K562 (cell line): Measurements from ENCODE around the gene MRPL22. TPM values are rescaled to one million over a fixed set of nuclear protein-coding genes. Genes with fewer than 3 reads are reported as not detected.

Experiments used
- CBFA2T3 ChIP-seq: fragments of 450-650 bp; IDR thresholded peaks from 2 replicates; pipeline ENCODE4 v1.6.1; 2017
- CBX2 ChIP-seq: fragments of 200-600 bp; sonication (generic); IDR thresholded peaks from one replicate; pipeline ENCODE4 v1.6.1; 2012; ENCODE audit warnings: mild to moderate bottlenecking, low read length, inconsistent platforms; ENCODE audit not compliant: insufficient read depth, poor library complexity, severe bottlenecking
- CHD1 ChIP-seq: fragments of 200-600 bp; sonication (generic); IDR thresholded peaks from one replicate; pipeline ENCODE4 v1.6.1; 2012; ENCODE audit warnings: mild to moderate bottlenecking, moderate library complexity, low read length, inconsistent platforms
- E2F4 ChIP-seq: sonication (generic); formaldehyde crosslinking; IDR thresholded peaks from 2 replicates; pipeline ENCODE4 v1.8.0; 2022; ENCODE audit warnings: mild to moderate bottlenecking, low read depth, missing genetic modification reagents
- E2F5 ChIP-seq: sonication (generic); formaldehyde crosslinking; IDR thresholded peaks from 2 replicates; pipeline ENCODE4 v1.8.0; 2022; ENCODE audit warnings: mild to moderate bottlenecking, missing genetic modification reagents
- ESRRA ChIP-seq: fragments of 450-650 bp; IDR thresholded peaks from 2 replicates; pipeline ENCODE4 v1.6.1; 2014; ENCODE audit warnings: low read depth, mild to moderate bottlenecking, moderate library complexity, borderline replicate concordance
- ESRRB ChIP-seq: fragments of 250-450 bp; sonication (Bioruptor Pico); IDR thresholded peaks from 2 replicates; pipeline ENCODE4 v1.5.0; 2020; ENCODE audit warnings: mild to moderate bottlenecking, moderate library complexity, borderline replicate concordance
- FOSL1 ChIP-seq: fragments of 200-800 bp; sonication (Bioruptor generic); conservative IDR thresholded peaks from 2 replicates; pipeline ENCODE4 v1.6.1; 2016; ENCODE audit warnings: missing genetic modification characterization, missing compliant biosample characterization
- HMG20B ChIP-seq: fragments of 250-450 bp; sonication (Bioruptor Pico); IDR thresholded peaks from 2 replicates; pipeline ENCODE4 v1.5.0; 2021; ENCODE audit warnings: mild to moderate bottlenecking
- MCM3 ChIP-seq: fragments of 450-650 bp; IDR thresholded peaks from 2 replicates; pipeline ENCODE4 v1.6.1; 2016
- NEUROD1 ChIP-seq: fragments of 150-350 bp; IDR thresholded peaks from 2 replicates; pipeline ENCODE4 v1.6.1; 2014; ENCODE audit warnings: borderline replicate concordance, low read length, low read depth; ENCODE audit not compliant: partially characterized antibody
- PHB ChIP-seq: fragments of 250-450 bp; sonication (Bioruptor Pico); IDR thresholded peaks from 2 replicates; pipeline ENCODE4 v1.5.0; 2021
- RBM22 ChIP-seq: fragments of 200-400 bp; formaldehyde crosslinking; IDR thresholded peaks from 2 replicates; pipeline ENCODE4 v1.6.1; 2018; ENCODE audit warnings: low read length, low read depth; ENCODE audit not compliant: poor library complexity, severe bottlenecking
- RBM34 ChIP-seq: fragments of 200-400 bp; formaldehyde crosslinking; IDR thresholded peaks from 2 replicates; pipeline ENCODE4 v1.6.1; 2018; ENCODE audit warnings: low read length, borderline replicate concordance; ENCODE audit not compliant: insufficient read depth
- SAP30 ChIP-seq: fragments of 200-600 bp; sonication (generic); IDR thresholded peaks from 2 replicates; pipeline ENCODE4 v1.6.1; 2012; ENCODE audit warnings: borderline replicate concordance, low read depth, mild to moderate bottlenecking, moderate library complexity, low read length, control low read depth, inconsistent platforms; ENCODE audit not compliant: insufficient read depth, poor library complexity, severe bottlenecking
- SIX5 ChIP-seq, 2 experiments: IDR thresholded peaks; 2 replicates each; pipeline ENCODE4 v1.6.1; 2011; ENCODE audit warnings: low read length in 2 of 2, borderline replicate concordance in 1 of 2, low read depth in 1 of 2, mild to moderate bottlenecking in 1 of 2, moderate library complexity in 1 of 2; ENCODE audit not compliant: insufficient read depth in 1 of 2
- TAF9B ChIP-seq: fragments of 450-650 bp; IDR thresholded peaks from 2 replicates; pipeline ENCODE4 v1.6.1; 2018; ENCODE audit warnings: mild to moderate bottlenecking; ENCODE audit not compliant: partially characterized antibody
- TAL1 ChIP-seq: fragments of 450-650 bp; IDR thresholded peaks from 2 replicates; pipeline ENCODE4 v1.6.1; 2016; ENCODE audit warnings: mild to moderate bottlenecking
- TFAM ChIP-seq: fragments of 250-450 bp; sonication (Bioruptor Pico); conservative IDR thresholded peaks from 2 replicates; pipeline ENCODE4 v1.5.0; 2021; ENCODE audit warnings: mild to moderate bottlenecking, moderate library complexity
- THAP7 ChIP-seq: fragments of 250-450 bp; sonication (Bioruptor Pico); IDR thresholded peaks from 2 replicates; pipeline ENCODE4 v1.5.0; 2021
- XRCC4 ChIP-seq: IDR thresholded peaks from one replicate; pipeline ENCODE4 v1.6.1; 2011; ENCODE audit not compliant: insufficient read depth, insufficient read length; ENCODE audit errors: extremely low read depth
- ZBTB7A ChIP-seq: IDR thresholded peaks from 2 replicates; pipeline ENCODE4 v1.6.1; 2011; ENCODE audit warnings: low read depth, mild to moderate bottlenecking, low read length, moderate library complexity, borderline replicate concordance; ENCODE audit not compliant: control insufficient read depth
- ZBTB8A ChIP-seq: fragments of 450-650 bp; IDR thresholded peaks from 2 replicates; pipeline ENCODE4 v1.6.1; 2018; ENCODE audit warnings: mild to moderate bottlenecking, moderate library complexity; ENCODE audit not compliant: partially characterized antibody
- ZFPM2 ChIP-seq: fragments of 250-450 bp; sonication (Bioruptor Pico); IDR thresholded peaks from 2 replicates; pipeline ENCODE4 v1.5.1; 2022; ENCODE audit warnings: mild to moderate bottlenecking
- ZNF696 ChIP-seq: fragments of 250-450 bp; sonication (Bioruptor Pico); conservative IDR thresholded peaks from 2 replicates; pipeline ENCODE4 v1.4.0; 2020; ENCODE audit warnings: mild to moderate bottlenecking, moderate library complexity
- ZNF699 ChIP-seq: fragments of 250-450 bp; sonication (Bioruptor Pico); IDR thresholded peaks from 2 replicates; pipeline ENCODE4 v1.8.0; 2021; ENCODE audit warnings: mild to moderate bottlenecking, moderate library complexity; ENCODE audit not compliant: insufficient replicate concordance
- ZSCAN32 ChIP-seq: fragments of 450-650 bp; formaldehyde crosslinking; IDR thresholded peaks from 2 replicates; pipeline ENCODE4 v1.4.0; 2020; ENCODE audit warnings: mild to moderate bottlenecking, moderate library complexity
- polyA plus RNA-seq, 8 experiments: library from polyadenylated mRNA; depleted of rRNA in 4 of 8; stranded (reverse) in 5 of 8; unstranded in 3 of 8; fragments of >200 nt; fragmentation: Nextera tagmentation in 2 of 8; fragmentation: Illumina TruSeq in 1 of 8; extraction: Ambion mirVana in 2 of 8; extraction: Trizol in 1 of 8; gene quantifications; 2 replicates each; pipeline versions ENCODE4 v1.2.1 to v1.2.3, GENCODE V29; 2011 to 2014; ENCODE audit warnings: inconsistent platforms in 1 of 8, missing spikeins in 1 of 8
- total RNA-seq, 7 experiments: library from RNA; depleted of rRNA in 6 of 7; stranded (reverse); fragments of >200 nt in 6 of 7; fragmentation: Illumina TruSeq in 2 of 7; extraction: Trizol in 2 of 7; gene quantifications; 2 replicates each; pipeline versions ENCODE4 v1.2.1 to v1.2.3, GENCODE V29; 2011 to 2021; ENCODE audit warnings: low replicate concordance in 1 of 7

MRPL22 gene
- total and polyA plus RNA-seq, 9 of the 15 experiments (the other 6 are each of a cell fraction or from before 2014, with no cell fraction given) = 41.1 to 424 (median 102) TPM

- TF ChIP-seq E2F4 (CRISPR knock-in tag) (no peak), CBFA2T3 (no peak; the same call in 1 of the 2 replicates), XRCC4 (no peak), ZNF699 (CRISPR knock-in tag) (no peak), ESRRB (CRISPR knock-in tag) (no peak), ZBTB8A (no peak), TAF9B (peak; percentile 94), MCM3 (no peak), ESRRA (no peak), SIX5 (IDR thresholded peaks at IDR 0.05; ENCODE audit: borderline replicate concordance in 1 of 2, insufficient read depth in 1 of 2, low read depth in 1 of 2, low read length in 2 of 2) (no peak), TAL1 (0 out of 2 replicates have a peak, but pooled peaks have one; percentile 2), ZFPM2 (CRISPR knock-in tag) (no peak), NEUROD1 (peak; percentile 51), THAP7 (CRISPR knock-in tag) (no peak), FOSL1 (no peak), CHD1 (peak; percentile 56), ZBTB7A (no peak), RBM34 (no peak), TFAM (CRISPR knock-in tag) (no peak), ZSCAN32 (CRISPR knock-in tag) (no peak), CBX2 (no peak), E2F5 (CRISPR knock-in tag) (no peak), RBM22 (no peak), SAP30 (peak; percentile 68), PHB (CRISPR knock-in tag) (no peak), HMG20B (CRISPR knock-in tag) (no peak), ZNF696 (CRISPR knock-in tag) (no peak)
These were observed at the start of gene MRPL22 (continued) for GRCh38 chr5:154940772-154941620.
